ENCODE data around the gene SGF29. TPM values are rescaled to one million over a fixed set of nuclear protein-coding genes. Genes with fewer than 3 reads are reported as not detected.

SGF29 gene
- total RNA-seq, 1 donor from 2014 or later, result 19.8 TPM

DNA sequence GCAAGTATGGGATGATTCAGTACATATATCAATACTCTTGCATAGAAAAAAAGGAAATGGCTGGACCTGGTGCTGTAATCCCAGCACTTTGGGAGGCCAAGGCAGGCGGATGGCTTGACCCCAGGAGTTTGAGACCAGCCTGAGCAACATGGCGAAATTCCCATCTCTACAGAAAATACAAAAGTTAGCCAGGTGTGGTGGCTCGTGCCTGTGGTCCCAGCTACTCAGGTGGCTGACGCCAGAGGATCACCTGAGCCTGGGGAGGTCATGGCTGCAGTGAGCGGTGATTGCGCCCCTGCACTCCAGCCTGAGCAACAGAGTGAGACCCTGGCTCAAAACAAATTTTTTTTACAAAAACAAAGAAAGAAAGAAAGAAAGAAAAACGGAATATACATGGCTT is 7.1 kb upstream of the SGF29 start:
- no peaks in the 10 kb centered on the region for H3K9me3 ChIP-seq (ENCODE audit: control insufficient read depth in 3 of 3, low read length in 3 of 3)
- H3K9ac ChIP-seq (ENCODE audit: low read depth in 1 of 3, low read length in 3 of 3), result no peak overlapping the region
- H3K27me3 ChIP-seq (ENCODE audit: control insufficient read depth in 3 of 3, insufficient read depth in 3 of 3, low read length in 3 of 3), result peaks cover 0 to 2% (median 0%) of the 10 kb centered on the region in 3 donors
- H3K27ac ChIP-seq (ENCODE audit: low read depth, low read length), result no peak overlapping the region
- no peaks in the 10 kb centered on the region for H3K36me3 ChIP-seq (ENCODE audit: control insufficient read depth in 3 of 3, insufficient read depth in 3 of 3, low read length in 3 of 3)
- no peak overlapping the region for H3K4me3 ChIP-seq (ENCODE audit: low read length in 3 of 3)
- peaks cover 0 to 7% (median 3%) of the 10 kb centered on the region in 3 donors for H3K4me1 ChIP-seq (ENCODE audit: control insufficient read depth in 3 of 3, insufficient read depth in 3 of 3, low read length in 3 of 3)

DNA sequence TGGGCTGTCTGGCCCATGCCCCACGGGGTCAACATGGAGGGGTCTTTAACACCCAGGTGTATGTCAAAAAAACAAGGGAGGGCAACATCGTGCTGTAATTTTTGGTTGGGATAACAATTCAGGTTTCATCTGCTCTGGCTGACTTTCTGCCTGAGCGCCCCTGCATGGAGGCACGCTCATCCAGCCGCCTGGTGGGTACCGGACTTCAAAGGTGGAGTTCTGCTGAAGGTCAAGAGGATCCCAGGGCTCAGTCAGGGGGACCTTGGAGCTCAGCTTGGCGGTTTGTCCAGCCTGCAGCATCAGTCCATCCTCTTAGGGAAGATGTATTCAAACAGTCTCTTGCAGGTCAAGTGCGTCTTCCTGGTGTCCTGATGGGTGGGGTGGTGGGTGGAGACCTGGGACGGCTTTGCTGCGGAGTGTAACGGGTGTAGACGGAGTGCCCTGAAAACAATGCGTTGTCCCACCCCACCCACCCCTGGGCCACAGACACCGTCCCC is 5.4 kb upstream of the SGF29 start:
- Histone ChIP-seq H3K36me3 (ENCODE audit: control insufficient read depth in 3 of 3, insufficient read depth in 3 of 3, low read length in 3 of 3) (no peaks in the 10 kb centered on the region), H3K27ac (ENCODE audit: low read depth, low read length) (no peak overlapping the region)

DNA sequence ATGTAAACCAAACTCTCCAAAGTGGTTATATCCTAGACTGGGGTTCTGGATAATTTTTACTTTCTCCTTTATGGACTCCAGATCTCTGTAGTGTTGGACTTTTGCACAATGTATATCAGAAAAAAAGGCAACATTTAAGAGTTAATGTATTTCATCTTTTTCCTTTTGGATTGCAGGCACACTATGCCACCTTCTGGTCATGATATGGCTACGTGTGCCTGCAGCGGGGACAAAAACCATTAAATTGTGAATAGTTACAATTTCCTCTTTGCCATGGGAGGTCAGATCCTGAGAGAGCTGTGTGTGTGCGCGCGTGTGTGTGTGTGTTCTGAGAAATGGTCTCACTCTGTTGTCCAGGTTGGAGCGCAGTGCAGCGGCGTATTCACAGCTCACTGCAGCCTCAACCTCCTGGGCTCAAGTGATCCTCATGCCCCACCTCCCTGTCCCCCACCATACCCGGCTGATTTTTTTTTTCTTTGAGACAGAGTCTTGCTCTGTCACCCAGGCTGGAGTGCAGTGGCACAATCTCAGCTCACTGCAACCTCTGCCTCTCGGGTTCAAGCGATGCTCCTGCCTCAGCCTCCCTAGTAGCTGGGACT is 4.3 kb upstream of the SGF29 start:
- H3K4me3 ChIP-seq (ENCODE audit: low read length in 3 of 3), result no peak overlapping the region
- H3K4me1 ChIP-seq (ENCODE audit: control insufficient read depth in 3 of 3, insufficient read depth in 3 of 3, low read length in 3 of 3), result peaks cover 0 to under 1% (median under 1%) of the 10 kb centered on the region in 3 donors
- peaks cover 0 to 2% (median 0%) of the 10 kb centered on the region in 3 donors for H3K27me3 ChIP-seq (ENCODE audit: control insufficient read depth in 3 of 3, insufficient read depth in 3 of 3, low read length in 3 of 3)
- H3K9me3 ChIP-seq (ENCODE audit: control insufficient read depth in 3 of 3, low read length in 3 of 3), result no peaks in the 10 kb centered on the region
- H3K36me3 ChIP-seq (ENCODE audit: control insufficient read depth in 3 of 3, insufficient read depth in 3 of 3, low read length in 3 of 3), result no peaks in the 10 kb centered on the region
- no peak overlapping the region for H3K27ac ChIP-seq (ENCODE audit: low read depth, low read length)
- H3K9ac ChIP-seq (ENCODE audit: low read depth in 1 of 3, low read length in 3 of 3), result no peak overlapping the region

More for the DNA sequence above, 5.4 kb upstream of the SGF29 start:
- no peaks in the 10 kb centered on the region for H3K4me1 ChIP-seq (ENCODE audit: control insufficient read depth in 3 of 3, insufficient read depth in 3 of 3, low read length in 3 of 3)
- peaks cover 0 to 2% (median 0%) of the 10 kb centered on the region in 3 donors for H3K27me3 ChIP-seq (ENCODE audit: control insufficient read depth in 3 of 3, insufficient read depth in 3 of 3, low read length in 3 of 3)
- no peak overlapping the region for H3K4me3 ChIP-seq (ENCODE audit: low read length in 3 of 3)
- no peak overlapping the region for H3K9ac ChIP-seq (ENCODE audit: low read depth in 1 of 3, low read length in 3 of 3)
- no peaks in the 10 kb centered on the region for H3K9me3 ChIP-seq (ENCODE audit: control insufficient read depth in 3 of 3, low read length in 3 of 3)

DNA sequence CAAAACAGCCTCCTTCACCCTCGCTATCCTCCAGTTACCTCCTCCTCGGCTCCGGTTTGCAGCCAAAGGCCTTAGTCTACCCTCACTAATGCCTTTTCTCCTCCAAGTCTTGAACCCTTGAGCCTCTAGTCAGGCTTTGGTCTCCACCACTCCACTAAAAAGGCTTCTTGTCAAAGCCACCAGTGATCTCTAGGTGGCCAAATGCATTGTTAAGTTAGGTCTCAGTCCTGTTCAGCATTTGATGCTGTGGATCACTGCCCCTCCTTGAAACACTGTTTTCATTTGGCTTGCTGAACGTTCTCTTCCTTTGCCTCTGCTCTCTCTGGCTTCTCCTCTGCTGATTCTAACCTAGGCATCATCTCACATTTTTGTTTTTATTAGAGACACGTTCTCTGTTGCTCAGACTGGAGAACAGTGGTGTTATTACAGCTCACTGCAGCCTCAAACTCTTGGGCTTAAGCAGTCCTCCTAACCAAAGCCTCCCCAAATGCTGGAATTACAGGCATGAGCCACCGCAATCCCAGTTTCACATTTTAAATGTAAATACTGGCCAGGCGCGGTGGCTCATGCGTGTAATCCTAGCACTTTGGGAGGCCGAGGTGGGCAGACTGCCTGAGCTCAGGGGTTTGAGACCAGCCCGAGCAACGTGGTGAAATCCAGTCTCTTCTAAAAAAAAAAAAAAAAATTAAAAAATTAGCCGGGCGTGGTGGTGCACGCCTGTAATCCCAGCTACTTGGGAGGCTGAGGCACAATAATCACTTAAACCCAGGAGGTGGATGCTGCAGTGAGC is 1.1 kb downstream of the SGF29 start:
- no peaks in the 10 kb centered on the region for H3K27me3 ChIP-seq (ENCODE audit: control insufficient read depth in 3 of 3, insufficient read depth in 3 of 3, low read length in 3 of 3)
- peaks cover 4 to 7% (median 6%) of the 10 kb centered on the region in 3 donors for H3K4me1 ChIP-seq (ENCODE audit: control insufficient read depth in 3 of 3, insufficient read depth in 3 of 3, low read length in 3 of 3)
- H3K9ac ChIP-seq (ENCODE audit: low read depth in 1 of 3, low read length in 3 of 3), result peak overlapping the region; percentile 59 to 66 (median 65)
- H3K36me3 ChIP-seq (ENCODE audit: control insufficient read depth in 3 of 3, insufficient read depth in 3 of 3, low read length in 3 of 3), result peaks cover 4 to 10% (median 8%) of the 10 kb centered on the region in 3 donors
- H3K9me3 ChIP-seq (ENCODE audit: control insufficient read depth in 3 of 3, low read length in 3 of 3), result no peaks in the 10 kb centered on the region
- peak overlapping the region; percentile 12 for H3K27ac ChIP-seq (ENCODE audit: low read depth, low read length)
- H3K4me3 ChIP-seq (ENCODE audit: low read length in 3 of 3), result peak overlapping the region; percentile 69 to 74 (median 70)

DNA sequence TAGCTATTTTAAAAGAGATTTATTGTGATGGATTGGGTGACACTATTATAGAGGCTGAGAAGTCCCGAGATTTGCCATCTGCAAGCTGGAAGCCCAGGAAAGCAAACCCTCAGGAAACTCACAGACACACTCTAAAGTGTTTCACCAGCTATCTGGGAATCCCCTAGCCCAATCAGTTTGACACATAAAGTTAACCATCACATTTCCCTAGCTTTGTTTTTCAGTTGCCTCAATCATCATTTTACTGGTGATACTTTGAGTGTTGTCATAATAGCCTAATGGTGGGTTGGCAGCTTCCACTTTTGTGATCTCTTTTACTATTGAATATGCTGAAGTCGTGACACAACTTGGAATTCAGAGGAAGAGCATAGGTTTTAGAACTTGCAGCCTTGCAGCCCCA is 1.8 kb downstream of the SGF29 start:
- H3K9me3 ChIP-seq (ENCODE audit: control insufficient read depth in 3 of 3, low read length in 3 of 3), result no peaks in the 10 kb centered on the region
- H3K4me3 ChIP-seq (ENCODE audit: low read length in 3 of 3), result no peak overlapping the region
- H3K27me3 ChIP-seq (ENCODE audit: control insufficient read depth in 3 of 3, insufficient read depth in 3 of 3, low read length in 3 of 3), result no peaks in the 10 kb centered on the region
- peaks cover 4 to 10% (median 8%) of the 10 kb centered on the region in 3 donors for H3K36me3 ChIP-seq (ENCODE audit: control insufficient read depth in 3 of 3, insufficient read depth in 3 of 3, low read length in 3 of 3)
- no peak overlapping the region for H3K27ac ChIP-seq (ENCODE audit: low read depth, low read length)
- H3K4me1 ChIP-seq (ENCODE audit: control insufficient read depth in 3 of 3, insufficient read depth in 3 of 3, low read length in 3 of 3), result peaks cover 4 to 7% (median 6%) of the 10 kb centered on the region in 3 donors
- H3K9ac ChIP-seq (ENCODE audit: low read depth in 1 of 3, low read length in 3 of 3), result no peak overlapping the region

DNA sequence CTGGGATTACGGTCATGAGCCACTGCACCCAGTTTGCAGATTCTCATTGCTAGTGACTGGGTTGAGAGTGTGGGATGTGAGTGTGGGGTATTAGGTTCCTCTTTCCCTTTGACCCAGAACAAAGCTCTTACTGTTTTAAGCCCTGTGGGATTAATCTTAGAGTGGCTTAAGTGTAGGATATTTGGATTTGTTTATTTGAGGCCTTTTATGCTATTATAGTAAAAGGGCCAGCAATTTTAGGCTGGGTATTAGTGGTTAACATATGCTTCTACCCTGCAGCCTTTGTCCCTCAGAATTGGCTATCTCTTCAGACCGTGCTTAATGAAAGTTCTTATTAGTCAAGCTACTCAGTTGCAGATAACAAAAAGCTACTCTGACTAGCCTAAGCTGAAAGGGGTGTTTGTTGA is 3.2 kb downstream of the SGF29 start:
- Histone ChIP-seq H3K9me3 (ENCODE audit: control insufficient read depth in 3 of 3, low read length in 3 of 3) (no peaks in the 10 kb centered on the region), H3K4me1 (ENCODE audit: control insufficient read depth in 3 of 3, insufficient read depth in 3 of 3, low read length in 3 of 3) (peaks cover 6 to 12% (median 11%) of the 10 kb centered on the region in 3 donors), H3K4me3 (ENCODE audit: low read length in 3 of 3) (no peak overlapping the region), H3K36me3 (ENCODE audit: control insufficient read depth in 3 of 3, insufficient read depth in 3 of 3, low read length in 3 of 3) (peaks cover 4 to 10% (median 8%) of the 10 kb centered on the region in 3 donors), H3K27me3 (ENCODE audit: control insufficient read depth in 3 of 3, insufficient read depth in 3 of 3, low read length in 3 of 3) (no peaks in the 10 kb centered on the region), H3K27ac (ENCODE audit: low read depth, low read length) (no peak overlapping the region), H3K9ac (ENCODE audit: low read depth in 1 of 3, low read length in 3 of 3) (no peak overlapping the region)

DNA sequence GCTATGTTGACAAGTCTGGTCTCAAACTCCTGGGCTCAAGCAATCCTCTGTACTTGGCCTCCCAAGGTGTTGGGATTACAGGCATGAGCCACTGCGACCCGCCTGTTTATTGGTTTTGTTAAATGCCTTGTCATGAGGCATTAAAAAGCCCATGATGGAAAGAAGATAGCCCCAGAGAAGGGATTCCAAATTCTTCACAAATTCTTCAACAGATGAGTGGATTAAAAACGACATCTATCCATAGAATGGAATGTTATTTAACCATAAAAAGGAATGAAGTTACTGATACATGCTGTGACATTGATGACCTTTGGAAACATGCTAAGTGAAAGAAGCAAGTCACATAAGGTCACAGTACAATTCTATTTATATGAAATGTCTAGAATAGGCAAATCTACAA is 4.7 kb downstream of the SGF29 start:
- H3K4me1 ChIP-seq (ENCODE audit: control insufficient read depth in 3 of 3, insufficient read depth in 3 of 3, low read length in 3 of 3), result peaks cover 11 to 19% (median 14%) of the 10 kb centered on the region in 3 donors
- H3K36me3 ChIP-seq (ENCODE audit: control insufficient read depth in 3 of 3, insufficient read depth in 3 of 3, low read length in 3 of 3), result peaks cover 7 to 10% (median 8%) of the 10 kb centered on the region in 3 donors
- no peak overlapping the region for H3K4me3 ChIP-seq (ENCODE audit: low read length in 3 of 3)
- H3K27me3 ChIP-seq (ENCODE audit: control insufficient read depth in 3 of 3, insufficient read depth in 3 of 3, low read length in 3 of 3), result no peaks in the 10 kb centered on the region
- H3K9ac ChIP-seq (ENCODE audit: low read depth in 1 of 3, low read length in 3 of 3), result no peak overlapping the region
- no peak overlapping the region for H3K27ac ChIP-seq (ENCODE audit: low read depth, low read length)
- H3K9me3 ChIP-seq (ENCODE audit: control insufficient read depth in 3 of 3, low read length in 3 of 3), result no peaks in the 10 kb centered on the region

DNA sequence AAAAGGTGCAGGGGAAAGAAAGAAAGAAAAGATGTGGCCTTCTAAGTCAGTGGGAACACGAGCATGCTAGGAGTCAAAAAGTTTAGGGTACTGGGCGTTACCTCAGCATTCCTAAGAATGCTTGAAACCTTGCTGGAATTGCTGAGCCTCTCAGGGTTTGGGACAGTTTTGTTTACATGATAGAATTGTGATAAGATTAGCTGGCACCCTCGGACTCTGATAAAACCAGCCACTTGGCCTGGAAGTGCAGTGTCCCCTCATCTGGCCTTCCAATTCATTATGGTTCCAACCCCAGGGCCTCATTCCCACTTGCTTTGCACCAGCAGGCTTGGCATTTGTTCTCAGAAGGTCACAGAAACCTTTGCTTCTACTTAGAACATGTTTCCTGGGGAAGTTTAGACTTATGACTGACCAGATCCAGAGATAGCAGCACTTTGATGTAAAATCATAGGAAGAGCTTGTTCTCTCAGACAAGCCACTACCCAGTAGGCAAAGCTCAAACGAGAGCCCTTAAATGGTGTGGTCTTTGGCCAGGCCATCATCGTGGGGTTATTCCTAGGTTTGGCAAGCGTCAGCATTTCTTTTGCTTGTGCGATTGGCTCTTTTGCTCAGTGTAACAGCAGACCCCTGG is 8.0 kb downstream of the SGF29 start:
- H3K9ac ChIP-seq (ENCODE audit: low read depth in 1 of 3, low read length in 3 of 3), result peak overlapping the region in 1 of 3 donors; percentile 33
- no peaks in the 10 kb centered on the region for H3K27me3 ChIP-seq (ENCODE audit: control insufficient read depth in 3 of 3, insufficient read depth in 3 of 3, low read length in 3 of 3)
- no peak overlapping the region for H3K27ac ChIP-seq (ENCODE audit: low read depth, low read length)
- H3K4me1 ChIP-seq (ENCODE audit: control insufficient read depth in 3 of 3, insufficient read depth in 3 of 3, low read length in 3 of 3), result peaks cover 7 to 13% (median 7%) of the 10 kb centered on the region in 3 donors
- H3K9me3 ChIP-seq (ENCODE audit: control insufficient read depth in 3 of 3, low read length in 3 of 3), result no peaks in the 10 kb centered on the region
- peaks cover 6 to 10% (median 8%) of the 10 kb centered on the region in 3 donors for H3K36me3 ChIP-seq (ENCODE audit: control insufficient read depth in 3 of 3, insufficient read depth in 3 of 3, low read length in 3 of 3)
- H3K4me3 ChIP-seq (ENCODE audit: low read length in 3 of 3), result no peak overlapping the region

DNA sequence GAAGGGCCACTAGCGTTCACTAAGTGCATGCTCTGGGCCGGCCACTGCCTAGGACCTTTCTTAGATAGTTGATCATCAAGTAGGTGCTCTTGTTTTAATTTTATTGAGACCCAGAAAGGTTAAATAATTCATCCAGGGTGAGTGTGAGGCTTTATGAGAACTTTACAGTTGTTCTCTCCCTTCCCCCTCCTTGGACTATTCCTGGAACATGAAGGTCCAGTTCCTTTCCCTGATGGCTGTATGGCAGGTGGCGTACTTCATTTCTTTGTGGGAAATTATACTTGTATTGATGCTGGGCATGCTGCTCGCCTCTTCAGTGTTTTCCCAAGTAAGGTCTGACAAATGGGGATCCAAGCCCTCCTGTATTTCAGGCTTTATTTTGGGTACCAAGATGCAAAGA is 8.5 kb downstream of the SGF29 start:
- no peak overlapping the region for H3K9ac ChIP-seq (ENCODE audit: low read depth in 1 of 3, low read length in 3 of 3)
- H3K4me3 ChIP-seq (ENCODE audit: low read length in 3 of 3), result no peak overlapping the region
- H3K9me3 ChIP-seq (ENCODE audit: control insufficient read depth in 3 of 3, low read length in 3 of 3), result no peaks in the 10 kb centered on the region
- peaks cover 7 to 13% (median 7%) of the 10 kb centered on the region in 3 donors for H3K4me1 ChIP-seq (ENCODE audit: control insufficient read depth in 3 of 3, insufficient read depth in 3 of 3, low read length in 3 of 3)
- no peak overlapping the region for H3K27ac ChIP-seq (ENCODE audit: low read depth, low read length)
- H3K36me3 ChIP-seq (ENCODE audit: control insufficient read depth in 3 of 3, insufficient read depth in 3 of 3, low read length in 3 of 3), result peaks cover 6 to 9% (median 8%) of the 10 kb centered on the region in 3 donors
- H3K27me3 ChIP-seq (ENCODE audit: control insufficient read depth in 3 of 3, insufficient read depth in 3 of 3, low read length in 3 of 3), result no peaks in the 10 kb centered on the region

Measured in skeletal muscle tissue (tissue), 4 donors.